ENCODE results near the gene TNS3. TPM values are rescaled to one million over a fixed set of nuclear protein-coding genes. Genes with fewer than 3 reads are reported as not detected.

TNS3 gene
- total and polyA plus RNA-seq, 7 donors: 17.4 to 43.8 (median 28.8) TPM

DNA sequence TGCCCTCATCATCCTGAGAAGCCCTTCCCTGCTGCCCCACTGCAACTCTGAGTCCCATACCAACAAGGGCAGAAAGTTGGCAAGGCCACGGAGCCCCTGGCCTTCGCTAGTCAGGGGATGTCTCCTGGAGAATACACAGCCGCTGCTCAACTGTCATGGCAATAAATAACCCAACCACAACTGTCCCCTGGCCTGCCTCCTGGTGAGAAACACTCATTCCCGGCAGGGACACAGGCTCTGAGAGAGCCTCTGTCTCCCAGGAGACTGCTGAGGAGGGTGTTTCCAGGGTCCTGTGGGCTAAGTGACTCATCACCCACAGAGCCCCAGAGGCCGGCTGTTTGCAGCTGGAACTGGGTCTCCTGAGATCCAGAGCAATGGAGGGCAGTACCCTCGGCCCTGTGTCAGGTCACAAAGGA is 354.1 kb downstream of the TNS3 start:
- intact Hi-C loops (cut with DNase I): no loop called here
- Histone ChIP-seq H3K36me3 (no peaks in the 10 kb centered on the region), H3K27ac (peak overlapping the region in 2 of 4 donors; percentile 21 to 39), H3K27me3 (no peaks in the 10 kb centered on the region), H3K9me3 (no peaks in the 10 kb centered on the region), H3K4me3 (no peak overlapping the region), H3K4me1 (peaks cover 0 to 23% (median 16%) of the 10 kb centered on the region in 4 donors)
- no peak for TF ChIP-seq POLR2A (IDR thresholded peaks at IDR 0.05)
- peak in 2 of 4 donors; percentile 17 to 25 for TF ChIP-seq EP300 (IDR thresholded peaks at IDR 0.05)
- no peak for TF ChIP-seq CTCF (IDR thresholded peaks at IDR 0.05)
- peak in 3 of 4 donors; percentile 65 to 81 (median 81) for TF ChIP-seq POLR2AphosphoS5 (IDR thresholded peaks at IDR 0.05)
- WGBS, 2 donors: 45 to 77% methylated on average over 6 of the region's 6 CpGs
- no peak for DNase-seq

- no peak overlapping the region for H3K27ac ChIP-seq
Measured at GRCh38 chr7:47226696-47227095, 355.2 kb downstream of the TNS3 start.

DNA sequence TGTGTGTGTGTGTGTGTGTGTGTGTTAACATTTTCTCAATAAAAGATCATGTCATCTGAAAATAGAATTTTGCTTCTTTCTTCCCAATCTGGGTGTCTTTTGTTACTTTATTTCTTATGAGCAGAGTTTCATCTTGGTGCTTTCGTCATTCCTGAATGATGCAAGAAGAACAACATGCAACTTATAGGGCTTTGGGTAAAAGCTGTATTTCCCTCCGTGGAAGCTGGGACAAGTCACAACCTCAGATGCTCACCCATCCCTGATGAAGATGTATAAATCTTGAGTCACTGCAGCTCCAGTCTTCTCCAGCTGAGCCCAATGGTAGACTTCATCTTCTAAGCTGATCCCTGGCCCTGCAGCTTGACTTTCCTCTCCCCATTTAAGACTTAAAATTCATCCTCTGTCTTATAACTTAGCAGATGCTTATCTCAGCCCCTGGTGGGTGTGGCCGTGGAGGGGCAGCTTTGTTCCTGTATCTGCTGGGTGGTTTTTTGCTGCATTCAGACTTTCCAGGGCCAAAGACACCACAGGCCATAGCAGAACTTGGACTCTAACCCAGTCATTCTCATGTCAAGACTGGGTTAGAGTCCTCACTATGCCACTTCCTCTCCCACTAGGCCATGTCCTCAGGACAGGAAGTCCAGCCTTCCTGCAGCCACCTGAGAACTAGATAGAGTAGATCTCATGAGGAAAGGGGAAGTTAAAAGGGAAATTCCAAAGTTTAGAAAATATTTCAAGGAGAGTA is 356.4 kb downstream of the TNS3 start:
- intact Hi-C loops (cut with DNase I): no loop called here
- Histone ChIP-seq H3K27me3 (no peaks in the 10 kb centered on the region), H3K36me3 (no peaks in the 10 kb centered on the region), H3K9me3 (no peaks in the 10 kb centered on the region), H3K4me1 (peaks cover 0 to 18% (median 15%) of the 10 kb centered on the region in 4 donors), H3K27ac (no peak overlapping the region), H3K4me3 (no peak overlapping the region)
- TF ChIP-seq CTCF (IDR thresholded peaks at IDR 0.05) (no peak), POLR2A (IDR thresholded peaks at IDR 0.05) (no peak), POLR2AphosphoS5 (IDR thresholded peaks at IDR 0.05) (no peak), EP300 (IDR thresholded peaks at IDR 0.05) (no peak)
- DNase-seq: no peak
- 79 to 87% methylated on average over 3 of the region's 3 CpGs for WGBS, 2 donors

More at GRCh38 chr7:47226696-47227095, 355.2 kb downstream of the TNS3 start:
- Histone ChIP-seq H3K4me3 (no peak overlapping the region), H3K27me3 (no peaks in the 10 kb centered on the region), H3K36me3 (no peaks in the 10 kb centered on the region), H3K4me1 (peaks cover 0 to 23% (median 16%) of the 10 kb centered on the region in 4 donors), H3K9me3 (no peaks in the 10 kb centered on the region)
- DNase-seq: no peak
- intact Hi-C loops (cut with DNase I): no loop called here
- 69 to 77% methylated on average over 5 of the region's 5 CpGs for WGBS, 2 donors
- TF ChIP-seq EP300 (IDR thresholded peaks at IDR 0.05): no peak
- TF ChIP-seq CTCF (IDR thresholded peaks at IDR 0.05): no peak
- TF ChIP-seq POLR2AphosphoS5 (IDR thresholded peaks at IDR 0.05): no peak
- TF ChIP-seq POLR2A (IDR thresholded peaks at IDR 0.05): no peak
